K562 (cell line): ENCODE data around the gene ZNF384. TPM values are rescaled to one million over a fixed set of nuclear protein-coding genes. Genes with fewer than 3 reads are reported as not detected.
A peak's percentile ranks its signal among the peaks of the same experiment; 100 is the strongest.

Source experiments
- ATAC-seq: fragments of 200-7000 bp; cut with Tn5 transposase; 3 replicates; pipeline ENCODE4 v1.9.1; 2020; ENCODE audit warnings: moderate library complexity
- BruUV-seq: library from RNA; stranded (reverse); fragments of 400-500 nt; replicated peaks from 2 replicates; lab custom pipeline; 2021; lab: Mats Ljungman, UMichigan
- CTCF ChIA-PET: fragments of 300-600 bp; formaldehyde crosslinking; extraction: SDS; loops from one replicate; lab custom pipeline; 2021; ENCODE audit warnings: low intra/inter-chr PET ratio; lab: Yijun Ruan, JAX
- POLR2A ChIA-PET: fragments of 300-600, 350-650 bp; sonication (Branson Sonifier 250); formaldehyde crosslinking; extraction: SDS; loops from one replicate; lab custom pipeline; 2021; ENCODE audit warnings: antibody characterized with exemption, inconsistent platforms; lab: Yijun Ruan, JAX
- DNase-seq, 4 experiments: peaks; one replicate each; pipeline versions ENCODE4 v3.0.0 to v3.0.0-alpha.2; 2011 to 2018; ENCODE audit warnings: low spot score in 3 of 4, mixed read lengths in 3 of 4; ENCODE audit errors: extremely low read depth in 1 of 4
- FAIRE-seq: peaks from 2 replicates; lab custom pipeline; 2011; peaks lifted over from hg19 to GRCh38; lab: Jason Lieb, UNC
- H2AFZ ChIP-seq: 2 replicates; pipeline ENCODE4 v1.6.0; 2011; ENCODE audit warnings: low read depth, low read length, control low read depth, inconsistent platforms
- H3K27ac ChIP-seq: fragments of 200-600 bp; 3 replicates; pipeline ENCODE4 v1.8.0; 2011; ENCODE audit warnings: low read depth, mild to moderate bottlenecking, control low read depth, inconsistent platforms, low read length, moderate library complexity, mixed read lengths; ENCODE audit errors: extremely low read depth
- H3K27me3 ChIP-seq, 2 experiments: fragments of 300-600 bp in 1 of 2; 2 replicates in 1 of 2; 3 replicates in 1 of 2; pipeline versions ENCODE4 v1.6.0 to v1.8.0; 2011; ENCODE audit warnings: inconsistent platforms in 2 of 2, low read length in 2 of 2, mild to moderate bottlenecking in 1 of 2, mixed read lengths in 1 of 2, moderate library complexity in 1 of 2; ENCODE audit not compliant: control insufficient read depth in 2 of 2, insufficient read depth in 2 of 2
- H3K36me3 ChIP-seq: fragments of 300-600 bp; 3 replicates; pipeline ENCODE4 v1.8.0; 2011; ENCODE audit warnings: mild to moderate bottlenecking, low read length, inconsistent platforms; ENCODE audit not compliant: control insufficient read depth, insufficient read depth
- H3K4me1 ChIP-seq, 2 experiments: fragments of 200-600 bp in 1 of 2; replicated peaks in 1 of 2; 2 replicates in 1 of 2; 3 replicates in 1 of 2; pipeline versions ENCODE4 v1.5.1 to v1.8.0; 2011; ENCODE audit warnings: inconsistent platforms in 2 of 2, low read length in 2 of 2, mild to moderate bottlenecking in 1 of 2, mixed read lengths in 1 of 2, moderate library complexity in 1 of 2; ENCODE audit not compliant: control insufficient read depth in 2 of 2, insufficient read depth in 2 of 2
- H3K4me2 ChIP-seq: 2 replicates; pipeline ENCODE4 v1.6.1; 2011; ENCODE audit warnings: low read length, control low read depth, inconsistent platforms, mixed read lengths; ENCODE audit not compliant: insufficient read depth
- H3K4me3 ChIP-seq: fragments of 200-600 bp; sonication (generic), shearing (Covaris generic); 2 replicates; pipeline ENCODE4 v1.5.1; 2016; ENCODE audit warnings: control low read depth, inconsistent platforms
- H3K79me2 ChIP-seq: fragments of 200-600 bp; 3 replicates; pipeline ENCODE4 v1.8.0; 2011; ENCODE audit warnings: low read length, inconsistent platforms; ENCODE audit not compliant: control insufficient read depth, insufficient read depth
- H3K9ac ChIP-seq, 2 experiments: 2 replicates each; pipeline versions ENCODE4 v1.6.0 to v1.6.1; 2011; ENCODE audit warnings: low read depth in 2 of 2, low read length in 2 of 2, control low read depth in 1 of 2, inconsistent platforms in 1 of 2, mild to moderate bottlenecking in 1 of 2, mixed read lengths in 1 of 2; ENCODE audit not compliant: insufficient read depth in 1 of 2
- H3K9me1 ChIP-seq: one replicate; pipeline ENCODE4 v1.6.0; 2011; ENCODE audit warnings: inconsistent platforms, mild to moderate bottlenecking, low read length, moderate library complexity; ENCODE audit not compliant: control insufficient read depth, insufficient read depth
- H3K9me3 ChIP-seq: replicated peaks from 2 replicates; pipeline ENCODE4 v1.5.1; 2011; ENCODE audit warnings: low read depth, low read length, inconsistent platforms; ENCODE audit not compliant: control insufficient read depth, insufficient read depth
- H4K20me1 ChIP-seq: replicated peaks from 2 replicates; pipeline ENCODE4 v1.6.1; 2011; ENCODE audit warnings: low read length, inconsistent platforms, mixed read lengths; ENCODE audit not compliant: control insufficient read depth, insufficient read depth
- IRF2 ChIP-seq: sonication (generic); formaldehyde crosslinking; IDR thresholded peaks from 2 replicates; pipeline ENCODE4 v1.8.1; 2022; ENCODE audit warnings: mild to moderate bottlenecking, missing genetic modification reagents
- NFIC ChIP-seq: fragments of 450-650 bp; IDR thresholded peaks from 2 replicates; pipeline ENCODE4 v1.6.1; 2017; ENCODE audit warnings: mild to moderate bottlenecking, inconsistent platforms
- NR2C2 ChIP-seq, 2 experiments: fragments of 200-800 bp in 1 of 2; sonication (Bioruptor generic) in 1 of 2; sonication (generic) in 1 of 2; formaldehyde crosslinking in 1 of 2; IDR thresholded peaks; 2 replicates each; pipeline versions ENCODE4 v1.6.1 to v1.8.0; 2016 to 2022; ENCODE audit warnings: mild to moderate bottlenecking in 1 of 2, missing compliant biosample characterization in 1 of 2, missing genetic modification characterization in 1 of 2, missing genetic modification reagents in 1 of 2
- WGBS: fragments of 100-300 bp; shearing (Covaris generic); methylation state at CpG from one replicate; pipeline ENCODE4 v1.1.6; 2016; ENCODE audit warnings: low coverage, mixed read lengths; ENCODE audit not compliant: insufficient coverage; ENCODE audit errors: missing lambda C conversion rate; 5-methylcytosine and 5-hydroxymethylcytosine counted together
- in situ Hi-C: fragments of 300-500 bp; cut with MboI; formaldehyde crosslinking; loops from 4 replicates; pipeline ENCODE4 v1.15.0; 2018; ENCODE audit warnings: inconsistent platforms, mixed read lengths
- intact Hi-C: fragments of 100-400 bp; cut with micrococcal nuclease; formaldehyde crosslinking; loops from 2 replicates; pipeline ENCODE4 v1.14.2; 2022
- polyA plus RNA-seq, 8 experiments: library from polyadenylated mRNA; depleted of rRNA in 4 of 8; stranded (reverse) in 5 of 8; unstranded in 3 of 8; fragments of >200 nt; fragmentation: Nextera tagmentation in 2 of 8; fragmentation: Illumina TruSeq in 1 of 8; extraction: Ambion mirVana in 2 of 8; extraction: Trizol in 1 of 8; gene quantifications; 2 replicates each; pipeline versions ENCODE4 v1.2.1 to v1.2.3, GENCODE V29; 2011 to 2014; ENCODE audit warnings: inconsistent platforms in 1 of 8, missing spikeins in 1 of 8
- total RNA-seq, 7 experiments: library from RNA; depleted of rRNA in 6 of 7; stranded (reverse); fragments of >200 nt in 6 of 7; fragmentation: Illumina TruSeq in 2 of 7; extraction: Trizol in 2 of 7; gene quantifications; 2 replicates each; pipeline versions ENCODE4 v1.2.1 to v1.2.3, GENCODE V29; 2011 to 2021; ENCODE audit warnings: low replicate concordance in 1 of 7
- TF ChIP-seq, protein P1 (sequence below), 2 experiments: fragments of 450-650 bp; formaldehyde crosslinking in 1 of 2; IDR thresholded peaks; 2 replicates each; pipeline versions ENCODE4 v1.4.0 to v1.6.1; 2014 to 2020; ENCODE audit warnings: mild to moderate bottlenecking in 2 of 2, borderline replicate concordance in 1 of 2, low read depth in 1 of 2

The ZNF384 gene
- total and polyA plus RNA-seq, 9 of the 15 experiments (the other 6 are each of a cell fraction or from before 2014, with no cell fraction given): 0.36 to 64.8 (median 21.3) TPM

DNA sequence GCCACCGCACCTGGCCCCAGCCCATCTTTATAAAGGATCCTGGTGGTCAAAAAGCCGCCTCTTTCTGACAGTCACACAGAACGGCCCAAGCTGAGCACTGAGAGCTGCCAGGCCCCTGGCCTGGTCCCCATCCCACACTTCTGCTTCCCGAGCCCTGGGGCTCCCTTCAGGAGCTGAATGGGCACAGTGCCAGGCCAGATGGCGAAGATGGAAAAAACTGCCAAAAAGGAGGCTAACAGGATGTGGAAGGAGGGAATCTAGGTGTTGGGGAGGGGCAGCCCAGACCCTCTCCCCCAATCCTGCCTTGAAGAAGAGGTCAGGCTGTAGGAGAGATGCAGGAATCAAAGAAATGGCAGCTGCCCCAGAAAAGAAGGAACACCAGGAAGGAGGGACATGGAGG lies 58.4 kb downstream of the ZNF384 start:
- Histone ChIP-seq H3K9ac (no peak overlapping the region), H3K36me3 (no peaks in the 10 kb centered on the region), H3K9me1 (no peaks in the 10 kb centered on the region), H4K20me1 (no peaks in the 10 kb centered on the region), H3K4me2 (no peak overlapping the region), H3K27me3 (no peaks in the 10 kb centered on the region), H3K9me3 (no peaks in the 10 kb centered on the region), H3K4me1 (peaks cover 14 to 31% of the 10 kb centered on the region in 2 experiments; a peak in 4 of 5 replicates), H3K79me2 (peaks cover 19% of the 10 kb centered on the region), H3K27ac (no peak overlapping the region), H3K4me3 (no peak overlapping the region), H2AFZ (no peak overlapping the region)
- WGBS: 92% methylated on average over 5 of the region's 5 CpGs
- intact Hi-C loops: no loop called here
- DNase-seq: no peak
- ChIA-PET POLR2A (no interaction called here), CTCF (no interaction called here)
- in situ Hi-C loops: no loop called here
- no peak for FAIRE-seq
- no peak for ATAC-seq
- no TSS peak for BruUV-seq
- no peak for TF ChIP-seq IRF2
- TF ChIP-seq, protein P1, sequence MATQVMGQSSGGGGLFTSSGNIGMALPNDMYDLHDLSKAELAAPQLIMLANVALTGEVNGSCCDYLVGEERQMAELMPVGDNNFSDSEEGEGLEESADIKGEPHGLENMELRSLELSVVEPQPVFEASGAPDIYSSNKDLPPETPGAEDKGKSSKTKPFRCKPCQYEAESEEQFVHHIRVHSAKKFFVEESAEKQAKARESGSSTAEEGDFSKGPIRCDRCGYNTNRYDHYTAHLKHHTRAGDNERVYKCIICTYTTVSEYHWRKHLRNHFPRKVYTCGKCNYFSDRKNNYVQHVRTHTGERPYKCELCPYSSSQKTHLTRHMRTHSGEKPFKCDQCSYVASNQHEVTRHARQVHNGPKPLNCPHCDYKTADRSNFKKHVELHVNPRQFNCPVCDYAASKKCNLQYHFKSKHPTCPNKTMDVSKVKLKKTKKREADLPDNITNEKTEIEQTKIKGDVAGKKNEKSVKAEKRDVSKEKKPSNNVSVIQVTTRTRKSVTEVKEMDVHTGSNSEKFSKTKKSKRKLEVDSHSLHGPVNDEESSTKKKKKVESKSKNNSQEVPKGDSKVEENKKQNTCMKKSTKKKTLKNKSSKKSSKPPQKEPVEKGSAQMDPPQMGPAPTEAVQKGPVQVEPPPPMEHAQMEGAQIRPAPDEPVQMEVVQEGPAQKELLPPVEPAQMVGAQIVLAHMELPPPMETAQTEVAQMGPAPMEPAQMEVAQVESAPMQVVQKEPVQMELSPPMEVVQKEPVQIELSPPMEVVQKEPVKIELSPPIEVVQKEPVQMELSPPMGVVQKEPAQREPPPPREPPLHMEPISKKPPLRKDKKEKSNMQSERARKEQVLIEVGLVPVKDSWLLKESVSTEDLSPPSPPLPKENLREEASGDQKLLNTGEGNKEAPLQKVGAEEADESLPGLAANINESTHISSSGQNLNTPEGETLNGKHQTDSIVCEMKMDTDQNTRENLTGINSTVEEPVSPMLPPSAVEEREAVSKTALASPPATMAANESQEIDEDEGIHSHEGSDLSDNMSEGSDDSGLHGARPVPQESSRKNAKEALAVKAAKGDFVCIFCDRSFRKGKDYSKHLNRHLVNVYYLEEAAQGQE (IDR thresholded peaks at IDR 0.05; ENCODE audit: borderline replicate concordance): no peak
- TF ChIP-seq, protein P1 (CRISPR knock-in tag; IDR thresholded peaks at IDR 0.05; ENCODE audit: low read depth): no peak
- no peak for TF ChIP-seq NR2C2 (CRISPR knock-in tag; IDR thresholded peaks at IDR 0.05)
- no peak for TF ChIP-seq NR2C2 (tag; IDR thresholded peaks at IDR 0.05)
- peak; percentile 74 for TF ChIP-seq NFIC
